HepG2 (cell line): ENCODE results near the gene AXIN2. TPM values are rescaled to one million over a fixed set of nuclear protein-coding genes. Genes with fewer than 3 reads are reported as not detected.

ENCODE experiments used
- ATAC-seq: fragments of 200-7000 bp; cut with Tn5 transposase; 3 replicates; pipeline ENCODE4 v1.9.1; 2020; ENCODE audit warnings: mild to moderate bottlenecking, moderate library complexity
- BruUV-seq: library from RNA; stranded (reverse); fragments of 400-500 nt; replicated peaks from 2 replicates; lab custom pipeline; 2021; lab: Mats Ljungman, UMichigan
- CTCF ChIA-PET: fragments of 300-600 bp; formaldehyde crosslinking; extraction: SDS; loops from one replicate; lab custom pipeline; 2021; ENCODE audit warnings: low total read pairs, inconsistent platforms, low intra/inter-chr PET ratio; lab: Yijun Ruan, JAX
- POLR2A ChIA-PET: fragments of 350-600 bp; sonication (Branson Sonifier 250); formaldehyde crosslinking; loops from one replicate; lab custom pipeline; 2020; ENCODE audit warnings: antibody characterized with exemption, inconsistent platforms; lab: Yijun Ruan, JAX
- DNase-seq: peaks from one replicate; pipeline ENCODE4 v3.0.0-alpha.2; 2015; ENCODE audit warnings: low spot score
- FAIRE-seq: peaks from 3 replicates; lab custom pipeline; 2011; peaks lifted over from hg19 to GRCh38; lab: Jason Lieb, UNC
- H2AFZ ChIP-seq: one replicate; pipeline ENCODE4 v1.6.1; 2011; ENCODE audit warnings: low read length, inconsistent platforms
- H3K27ac ChIP-seq: fragments of 300-600 bp; 3 replicates; pipeline ENCODE4 v1.8.0; 2011; ENCODE audit warnings: mixed run types, mild to moderate bottlenecking, mixed read lengths, low read length, inconsistent platforms; ENCODE audit not compliant: insufficient read depth; ENCODE audit errors: extremely low read length
- H3K27me3 ChIP-seq, 2 experiments: fragments of 200-600 bp in 1 of 2; 2 replicates in 1 of 2; 3 replicates in 1 of 2; pipeline versions ENCODE4 v1.6.0 to v1.8.0; 2011; ENCODE audit warnings: low read length in 2 of 2, mild to moderate bottlenecking in 2 of 2, moderate library complexity in 2 of 2, inconsistent platforms in 1 of 2; ENCODE audit not compliant: insufficient read depth in 2 of 2, control insufficient read depth in 1 of 2
- H3K36me3 ChIP-seq, 2 experiments: fragments of 200-600 bp in 1 of 2; replicated peaks in 1 of 2; 2 replicates in 1 of 2; 3 replicates in 1 of 2; pipeline versions ENCODE4 v1.5.1 to v1.8.0; 2011; ENCODE audit warnings: low read length in 2 of 2, inconsistent platforms in 1 of 2; ENCODE audit not compliant: insufficient read depth in 2 of 2, control insufficient read depth in 1 of 2
- H3K4me1 ChIP-seq: 2 replicates; pipeline ENCODE4 v1.5.1; 2012; ENCODE audit warnings: low read length, inconsistent platforms; ENCODE audit not compliant: insufficient read depth
- H3K4me2 ChIP-seq: 2 replicates; pipeline ENCODE4 v1.6.0; 2011; ENCODE audit warnings: low read depth, low read length, inconsistent platforms
- H3K4me3 ChIP-seq, 3 experiments: fragments of 200-600 bp in 1 of 3; sonication (generic), shearing (Covaris generic) in 1 of 3; replicated peaks in 1 of 3; 2 replicates each; pipeline ENCODE4 v1.5.1; 2011 to 2016; ENCODE audit warnings: low read length in 3 of 3, inconsistent platforms in 2 of 3, low read depth in 2 of 3, mild to moderate bottlenecking in 2 of 3, control low read depth in 1 of 3, mixed read lengths in 1 of 3; ENCODE audit not compliant: insufficient read depth in 1 of 3
- H3K79me2 ChIP-seq: one replicate; pipeline ENCODE4 v1.6.1; 2011; ENCODE audit warnings: low read length, inconsistent platforms; ENCODE audit not compliant: insufficient read depth
- H3K9ac ChIP-seq: 2 replicates; pipeline ENCODE4 v1.6.0; 2011; ENCODE audit warnings: mild to moderate bottlenecking, low read depth, low read length, inconsistent platforms; ENCODE audit not compliant: insufficient read depth
- H3K9me3 ChIP-seq: 2 replicates; pipeline ENCODE4 v1.5.1; 2012; ENCODE audit warnings: mild to moderate bottlenecking, low read length
- H4K20me1 ChIP-seq: 2 replicates; pipeline ENCODE4 v1.6.0; 2011; ENCODE audit warnings: inconsistent platforms, mild to moderate bottlenecking, low read length, moderate library complexity; ENCODE audit not compliant: insufficient read depth
- ADNP ChIP-seq: sonication (generic); formaldehyde crosslinking; IDR thresholded peaks from 2 replicates; pipeline ENCODE4 v1.4.0; 2020; ENCODE audit warnings: missing genetic modification reagents
- ETV5 ChIP-seq: IDR thresholded peaks from 2 replicates; pipeline ENCODE4 v1.6.1; 2018; ENCODE audit warnings: missing biosample characterization, missing genetic modification reagents, inconsistent platforms, borderline replicate concordance
- GABPA ChIP-seq, 2 experiments: IDR thresholded peaks; 2 replicates each; pipeline ENCODE4 v1.6.1; 2011 to 2016; ENCODE audit warnings: low read depth in 2 of 2, low read length in 1 of 2, missing biosample characterization in 1 of 2, missing genetic modification characterization in 1 of 2
- HNRNPUL1 ChIP-seq: fragments of 200-400 bp; formaldehyde crosslinking; IDR thresholded peaks from 2 replicates; pipeline ENCODE4 v1.6.1; 2017; ENCODE audit warnings: low read depth, mild to moderate bottlenecking, low read length, moderate library complexity
- NR2F6 ChIP-seq, 2 experiments: IDR thresholded peaks; 2 replicates each; pipeline ENCODE4 v1.6.1; 2016; ENCODE audit warnings: antibody characterized with exemption in 1 of 2, mild to moderate bottlenecking in 1 of 2
- POLR2A ChIP-seq, 2 experiments: IDR thresholded peaks; 2 replicates each; pipeline ENCODE4 v1.6.1; 2011; ENCODE audit warnings: low read depth in 2 of 2, low read length in 2 of 2, mild to moderate bottlenecking in 1 of 2, moderate library complexity in 1 of 2; ENCODE audit not compliant: insufficient read depth in 1 of 2
- SAP130 ChIP-seq: IDR thresholded peaks from 2 replicates; pipeline ENCODE4 v1.6.1; 2016; ENCODE audit warnings: low read depth
- SSRP1 ChIP-seq: IDR thresholded peaks from 2 replicates; pipeline ENCODE4 v1.6.1; 2016; ENCODE audit warnings: control low read depth
- TARDBP ChIP-seq: sonication (generic); formaldehyde crosslinking; IDR thresholded peaks from 2 replicates; pipeline ENCODE4 v1.8.0; 2022; ENCODE audit warnings: mild to moderate bottlenecking, missing genetic modification reagents
- ZBTB38 ChIP-seq: sonication (generic); formaldehyde crosslinking; IDR thresholded peaks from 2 replicates; pipeline ENCODE4 v1.5.1; 2020; ENCODE audit warnings: mild to moderate bottlenecking, missing genetic modification reagents
- ZNF343 ChIP-seq: sonication (generic); formaldehyde crosslinking; IDR thresholded peaks from 2 replicates; pipeline ENCODE4 v1.4.0; 2020; ENCODE audit warnings: mild to moderate bottlenecking, missing genetic modification reagents
- ZNF501 ChIP-seq: sonication (generic); formaldehyde crosslinking; IDR thresholded peaks from 2 replicates; pipeline ENCODE4 v1.5.1; 2020; ENCODE audit warnings: mild to moderate bottlenecking, moderate library complexity, missing genetic modification reagents
- ZNF572 ChIP-seq: sonication (generic); formaldehyde crosslinking; IDR thresholded peaks from 2 replicates; pipeline ENCODE4 v1.5.1; 2020; ENCODE audit warnings: mild to moderate bottlenecking, missing genetic modification reagents
- WGBS: methylation state at CpG from one replicate; pipeline ENCODE4 v1.1.6; 2017; ENCODE audit warnings: low lambda C conversion rate; 5-methylcytosine and 5-hydroxymethylcytosine counted together
- in situ Hi-C: cut with HindIII; loops from 2 replicates; pipeline ENCODE4 v1.10.0; 2017; ENCODE audit warnings: low pct_unique_long_range_greater_than_20kb; ENCODE audit not compliant: extremely low pct_ligation_motif_present
- intact Hi-C: fragments of 100-400 bp; cut with micrococcal nuclease; formaldehyde crosslinking; loops from one replicate; pipeline ENCODE4 v1.10.0; 2022; ENCODE audit not compliant: unreplicated experiment
- polyA plus RNA-seq, 8 experiments: library from polyadenylated mRNA; depleted of rRNA in 3 of 8; stranded (reverse) in 7 of 8; unstranded in 1 of 8; fragments of >200 nt; fragmentation: Illumina TruSeq in 4 of 8; extraction: Trizol in 4 of 8; gene quantifications; 2 replicates each; pipeline versions ENCODE4 v1.2.1 to v1.2.3, GENCODE V29; 2011 to 2016; ENCODE audit warnings: low read depth in 4 of 8, missing spikeins in 1 of 8, mixed read lengths in 1 of 8; ENCODE audit not compliant: insufficient read depth in 1 of 8
- total RNA-seq, 5 experiments: library from RNA; depleted of rRNA; stranded (reverse); fragments of >200 nt; fragmentation: Illumina TruSeq; extraction: Trizol; gene quantifications; 2 replicates each; pipeline ENCODE4 v1.2.3, GENCODE V29; 2016; ENCODE audit warnings: low read depth in 1 of 5
- TF ChIP-seq, protein P1 (sequence below): sonication (generic); formaldehyde crosslinking; conservative IDR thresholded peaks from 2 replicates; pipeline ENCODE4 v1.4.0; 2020; ENCODE audit warnings: mild to moderate bottlenecking, missing genetic modification reagents, moderate library complexity
- TF ChIP-seq, protein P2 (sequence below): sonication (generic); formaldehyde crosslinking; IDR thresholded peaks from 2 replicates; pipeline ENCODE4 v1.5.0; 2020; ENCODE audit warnings: mild to moderate bottlenecking, missing genetic modification reagents
- TF ChIP-seq, protein P3 (sequence below): sonication (generic); formaldehyde crosslinking; IDR thresholded peaks from 2 replicates; pipeline ENCODE4 v1.4.0; 2020; ENCODE audit warnings: missing genetic modification reagents, borderline replicate concordance

AXIN2 gene
- total and polyA plus RNA-seq, 2 of the 13 experiments (the other 11 are each of a cell fraction or from before 2014, with no cell fraction given) = 58.6 to 63.4 TPM

DNA sequence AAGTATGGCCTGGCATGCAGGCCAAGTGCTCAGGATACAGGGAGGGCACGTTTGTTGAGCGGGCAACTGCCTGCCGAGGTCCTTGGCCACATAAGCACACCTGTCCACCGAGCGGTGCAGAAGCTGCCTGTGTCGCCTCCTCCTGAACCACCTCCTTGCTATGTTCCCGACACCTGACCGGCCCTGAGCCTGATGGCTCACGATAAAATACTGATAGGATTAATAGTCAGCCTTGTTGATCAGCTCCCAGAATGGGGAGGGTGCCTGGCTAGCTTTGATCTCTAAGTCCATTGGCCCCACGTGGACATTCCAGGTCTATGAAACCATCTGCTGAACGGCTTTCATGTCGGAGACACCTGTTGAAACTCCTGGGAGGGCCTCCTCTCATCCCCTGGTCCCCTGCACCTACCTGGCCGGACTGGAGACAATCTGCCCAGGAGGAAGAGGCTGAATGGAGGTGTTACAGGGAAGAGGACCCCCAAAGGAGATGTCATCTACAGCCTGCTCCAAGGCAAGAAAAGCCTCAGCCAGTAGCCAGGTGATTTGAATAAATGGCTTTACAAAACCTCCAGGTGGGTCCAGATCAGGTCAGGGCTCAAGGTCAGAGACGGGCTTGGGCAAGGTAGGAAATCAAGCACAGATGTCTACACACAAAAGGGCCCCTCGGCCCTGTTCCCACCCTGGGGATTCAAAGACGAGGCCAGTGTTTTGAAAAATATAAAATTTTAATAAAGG lies 33.4 kb downstream of the AXIN2 start:
- Histone ChIP-seq H2AFZ (no peak overlapping the region), H3K9ac (no peak overlapping the region), H3K4me2 (no peak overlapping the region; the same call in 1 of the 2 replicates), H3K9me3 (no peaks in the 10 kb centered on the region), H3K79me2 (no peaks in the 10 kb centered on the region), H3K36me3 (peaks cover 29 to 43% of the 10 kb centered on the region in 2 experiments), H4K20me1 (peaks cover 45% of the 10 kb centered on the region), H3K4me1 (peaks cover 76% of the 10 kb centered on the region), H3K27ac (peak overlapping the region; percentile 7), H3K4me3 (no peak overlapping the region), H3K27me3 (no peaks in the 10 kb centered on the region)
- in situ Hi-C loops (loop anchor here (25.0 kb wide), 1 partner anchor 634 kb away; no protein-coding TSS in a partner anchor), intact Hi-C loops (no loop called here)
- no TSS peak for BruUV-seq
- WGBS = 54% methylated on average over 16 of the region's 16 CpGs
- CTCF ChIA-PET = no interaction called here
- DNase-seq (peak; percentile 72), ATAC-seq (peak; percentile 21), FAIRE-seq (peak; percentile 57)
- POLR2A ChIA-PET = interaction anchor here (0.6 kb wide), 1 partner anchor 30 kb away, joined by 3 read pairs; no protein-coding TSS in a partner anchor
- TF ChIP-seq ZNF343 (no peak), ETV5 (CRISPR knock-in tag) (no peak), TARDBP (CRISPR knock-in tag) (peak; percentile 26; the same call in 1 of the 2 replicates), GABPA (IDR thresholded peaks at IDR 0.05; ENCODE audit: low read depth, low read length) (no peak), GABPA (CRISPR knock-in tag; IDR thresholded peaks at IDR 0.05; ENCODE audit: low read depth) (no peak), NR2F6 (IDR thresholded peaks at IDR 0.05) (peak; percentile 52), NR2F6 (CRISPR knock-in tag; IDR thresholded peaks at IDR 0.05) (peak; percentile 19; the same call in 1 of the 2 replicates), ZBTB38 (CRISPR knock-in tag) (peak; percentile 72), HNRNPUL1 (no peak), ADNP (CRISPR knock-in tag) (no peak), POLR2A (IDR thresholded peaks at IDR 0.05; ENCODE audit: insufficient read depth in 1 of 2, low read depth in 2 of 2, low read length in 2 of 2) (peak in 1 of 2 experiments; percentile 55; a peak in 3 of 4 replicates), SSRP1 (CRISPR knock-in tag) (peak; percentile 77), ZNF572 (CRISPR knock-in tag) (0 out of 2 replicates have a peak, but pooled peaks have one; percentile 25), ZNF501 (peak; percentile 54; the same call in 1 of the 2 replicates), SAP130 (CRISPR knock-in tag) (0 out of 2 replicates have a peak, but pooled peaks have one; percentile 23)
- TF ChIP-seq, protein P1, sequence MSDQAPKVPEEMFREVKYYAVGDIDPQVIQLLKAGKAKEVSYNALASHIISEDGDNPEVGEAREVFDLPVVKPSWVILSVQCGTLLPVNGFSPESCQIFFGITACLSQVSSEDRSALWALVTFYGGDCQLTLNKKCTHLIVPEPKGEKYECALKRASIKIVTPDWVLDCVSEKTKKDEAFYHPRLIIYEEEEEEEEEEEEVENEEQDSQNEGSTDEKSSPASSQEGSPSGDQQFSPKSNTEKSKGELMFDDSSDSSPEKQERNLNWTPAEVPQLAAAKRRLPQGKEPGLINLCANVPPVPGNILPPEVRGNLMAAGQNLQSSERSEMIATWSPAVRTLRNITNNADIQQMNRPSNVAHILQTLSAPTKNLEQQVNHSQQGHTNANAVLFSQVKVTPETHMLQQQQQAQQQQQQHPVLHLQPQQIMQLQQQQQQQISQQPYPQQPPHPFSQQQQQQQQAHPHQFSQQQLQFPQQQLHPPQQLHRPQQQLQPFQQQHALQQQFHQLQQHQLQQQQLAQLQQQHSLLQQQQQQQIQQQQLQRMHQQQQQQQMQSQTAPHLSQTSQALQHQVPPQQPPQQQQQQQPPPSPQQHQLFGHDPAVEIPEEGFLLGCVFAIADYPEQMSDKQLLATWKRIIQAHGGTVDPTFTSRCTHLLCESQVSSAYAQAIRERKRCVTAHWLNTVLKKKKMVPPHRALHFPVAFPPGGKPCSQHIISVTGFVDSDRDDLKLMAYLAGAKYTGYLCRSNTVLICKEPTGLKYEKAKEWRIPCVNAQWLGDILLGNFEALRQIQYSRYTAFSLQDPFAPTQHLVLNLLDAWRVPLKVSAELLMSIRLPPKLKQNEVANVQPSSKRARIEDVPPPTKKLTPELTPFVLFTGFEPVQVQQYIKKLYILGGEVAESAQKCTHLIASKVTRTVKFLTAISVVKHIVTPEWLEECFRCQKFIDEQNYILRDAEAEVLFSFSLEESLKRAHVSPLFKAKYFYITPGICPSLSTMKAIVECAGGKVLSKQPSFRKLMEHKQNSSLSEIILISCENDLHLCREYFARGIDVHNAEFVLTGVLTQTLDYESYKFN (CRISPR knock-in tag) = peak; percentile 22; the same call in 1 of the 2 replicates
- TF ChIP-seq, protein P2, sequence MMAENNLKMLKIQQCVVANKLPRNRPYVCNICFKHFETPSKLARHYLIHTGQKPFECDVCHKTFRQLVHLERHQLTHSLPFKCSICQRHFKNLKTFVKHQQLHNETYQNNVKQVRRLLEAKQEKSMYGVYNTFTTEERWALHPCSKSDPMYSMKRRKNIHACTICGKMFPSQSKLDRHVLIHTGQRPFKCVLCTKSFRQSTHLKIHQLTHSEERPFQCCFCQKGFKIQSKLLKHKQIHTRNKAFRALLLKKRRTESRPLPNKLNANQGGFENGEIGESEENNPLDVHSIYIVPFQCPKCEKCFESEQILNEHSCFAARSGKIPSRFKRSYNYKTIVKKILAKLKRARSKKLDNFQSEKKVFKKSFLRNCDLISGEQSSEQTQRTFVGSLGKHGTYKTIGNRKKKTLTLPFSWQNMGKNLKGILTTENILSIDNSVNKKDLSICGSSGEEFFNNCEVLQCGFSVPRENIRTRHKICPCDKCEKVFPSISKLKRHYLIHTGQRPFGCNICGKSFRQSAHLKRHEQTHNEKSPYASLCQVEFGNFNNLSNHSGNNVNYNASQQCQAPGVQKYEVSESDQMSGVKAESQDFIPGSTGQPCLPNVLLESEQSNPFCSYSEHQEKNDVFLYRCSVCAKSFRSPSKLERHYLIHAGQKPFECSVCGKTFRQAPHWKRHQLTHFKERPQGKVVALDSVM (CRISPR knock-in tag) = no peak
- TF ChIP-seq, protein P3, sequence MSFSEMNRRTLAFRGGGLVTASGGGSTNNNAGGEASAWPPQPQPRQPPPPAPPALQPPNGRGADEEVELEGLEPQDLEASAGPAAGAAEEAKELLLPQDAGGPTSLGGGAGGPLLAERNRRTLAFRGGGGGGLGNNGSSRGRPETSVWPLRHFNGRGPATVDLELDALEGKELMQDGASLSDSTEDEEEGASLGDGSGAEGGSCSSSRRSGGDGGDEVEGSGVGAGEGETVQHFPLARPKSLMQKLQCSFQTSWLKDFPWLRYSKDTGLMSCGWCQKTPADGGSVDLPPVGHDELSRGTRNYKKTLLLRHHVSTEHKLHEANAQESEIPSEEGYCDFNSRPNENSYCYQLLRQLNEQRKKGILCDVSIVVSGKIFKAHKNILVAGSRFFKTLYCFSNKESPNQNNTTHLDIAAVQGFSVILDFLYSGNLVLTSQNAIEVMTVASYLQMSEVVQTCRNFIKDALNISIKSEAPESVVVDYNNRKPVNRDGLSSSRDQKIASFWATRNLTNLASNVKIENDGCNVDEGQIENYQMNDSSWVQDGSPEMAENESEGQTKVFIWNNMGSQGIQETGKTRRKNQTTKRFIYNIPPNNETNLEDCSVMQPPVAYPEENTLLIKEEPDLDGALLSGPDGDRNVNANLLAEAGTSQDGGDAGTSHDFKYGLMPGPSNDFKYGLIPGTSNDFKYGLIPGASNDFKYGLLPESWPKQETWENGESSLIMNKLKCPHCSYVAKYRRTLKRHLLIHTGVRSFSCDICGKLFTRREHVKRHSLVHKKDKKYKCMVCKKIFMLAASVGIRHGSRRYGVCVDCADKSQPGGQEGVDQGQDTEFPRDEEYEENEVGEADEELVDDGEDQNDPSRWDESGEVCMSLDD (CRISPR knock-in tag) = no peak
